GM18951 (cell line): Measurements from ENCODE around the gene XRCC4.
"Not testable (repeated sequence)": the region's sequence is repeated elsewhere in the genome, so short reads cannot be mapped to it uniquely, and the experiment has no call there.

Source experiments
- POLR2A ChIP-seq: IDR thresholded peaks from 4 replicates; pipeline ENCODE4 v1.6.1; 2011; ENCODE audit warnings: mild to moderate bottlenecking; ENCODE audit not compliant: insufficient read length, insufficient read depth; ENCODE audit errors: extremely low read depth
- in situ Hi-C: fragments of 300-500 bp; cut with MboI; formaldehyde crosslinking; loops from one replicate; pipeline ENCODE4 v1.12.0; 2022; ENCODE audit warnings: low sequenced_read_pairs, mixed read lengths, inconsistent platforms; ENCODE audit not compliant: unreplicated experiment

Gene XRCC4

GRCh38 chr5:83322273-83322924, 245.1 kb downstream of the XRCC4 start:
- TF ChIP-seq POLR2A, result no peak
- in situ Hi-C loops, result no loop called here

- in situ Hi-C loops, result no loop called here
- TF ChIP-seq POLR2A, result no peak
Observed at GRCh38 chr5:83323557-83324180, 246.3 kb downstream of the XRCC4 start.

GRCh38 chr5:83331842-83332241, 254.5 kb downstream of the XRCC4 start:
- TF ChIP-seq POLR2A, result no peak
- in situ Hi-C loops, result no loop called here

GRCh38 chr5:83337453-83338035, 260.2 kb downstream of the XRCC4 start:
- no peak for TF ChIP-seq POLR2A
- in situ Hi-C loops, result no loop called here

- no peak for TF ChIP-seq POLR2A
- in situ Hi-C loops, result no loop called here
Observed at GRCh38 chr5:83340511-83340918, 263.2 kb downstream of the XRCC4 start.

GRCh38 chr5:83341815-83342334, 264.5 kb downstream of the XRCC4 start:
- in situ Hi-C loops, result no loop called here
- no peak for TF ChIP-seq POLR2A

- no peak for TF ChIP-seq POLR2A
- in situ Hi-C loops, result no loop called here
Observed at GRCh38 chr5:83342465-83342864, 265.1 kb downstream of the XRCC4 start.

GRCh38 chr5:83343299-83343698, 266.0 kb downstream of the XRCC4 start:
- in situ Hi-C loops, result no loop called here
- TF ChIP-seq POLR2A, result no peak

GRCh38 chr5:83345423-83345822, 268.1 kb downstream of the XRCC4 start:
- in situ Hi-C loops, result no loop called here
- no peak for TF ChIP-seq POLR2A

- TF ChIP-seq POLR2A, result no peak
- in situ Hi-C loops, result no loop called here
Observed at GRCh38 chr5:83348281-83348780, 271.0 kb downstream of the XRCC4 start.

- TF ChIP-seq POLR2A, result no peak
- in situ Hi-C loops, result no loop called here
Observed at GRCh38 chr5:83353231-83353630, 275.9 kb downstream of the XRCC4 start.

- TF ChIP-seq POLR2A, result no peak
- in situ Hi-C loops, result no loop called here
Observed at GRCh38 chr5:83353774-83354173, 276.4 kb downstream of the XRCC4 start.

- TF ChIP-seq POLR2A, result no peak
- in situ Hi-C loops, result no loop called here
Observed at GRCh38 chr5:83354958-83355357, 277.6 kb downstream of the XRCC4 start.

GRCh38 chr5:83355482-83356014, 278.2 kb downstream of the XRCC4 start:
- in situ Hi-C loops, result not testable (repeated sequence)
